Left kidney (tissue), 2 donors: ENCODE measurements around the gene ATP11A. TPM values are rescaled to one million over a fixed set of nuclear protein-coding genes. Genes with fewer than 3 reads are reported as not detected.

Experiments used
- DNase-seq: peaks from one replicate; pipeline ENCODE4 v3.0.0-alpha.2; 2013
- polyA plus RNA-seq: library from polyadenylated mRNA; unstranded; fragments of 120-200 nt; gene quantifications from one replicate; pipeline ENCODE4 v1.2.1, GENCODE V29; 2013; ENCODE audit not compliant: insufficient read length

The ATP11A gene
- polyA plus RNA-seq, 1 donor = 46.8 TPM

DNA sequence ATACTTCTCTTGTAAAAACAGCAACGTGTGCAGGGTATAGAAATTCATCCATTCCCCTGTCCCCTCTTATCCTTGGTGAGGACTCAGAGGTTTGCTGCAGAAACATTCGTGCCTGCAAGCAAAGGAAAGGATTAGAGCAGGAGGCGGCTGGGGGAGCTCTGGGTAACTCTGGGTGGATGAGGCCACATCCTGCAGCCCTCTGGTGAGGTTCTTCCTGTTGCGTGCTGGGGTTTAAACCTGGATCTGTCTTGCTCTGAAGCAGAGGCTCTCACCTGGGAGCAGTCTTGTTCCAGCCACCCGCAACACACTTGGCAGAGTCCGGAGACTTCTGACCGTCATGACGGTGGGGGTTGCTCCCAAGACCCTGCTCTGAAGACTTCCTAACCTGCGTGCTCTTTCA, 69.2 kb downstream of the ATP11A start:
- DNase-seq = no peak

DNA sequence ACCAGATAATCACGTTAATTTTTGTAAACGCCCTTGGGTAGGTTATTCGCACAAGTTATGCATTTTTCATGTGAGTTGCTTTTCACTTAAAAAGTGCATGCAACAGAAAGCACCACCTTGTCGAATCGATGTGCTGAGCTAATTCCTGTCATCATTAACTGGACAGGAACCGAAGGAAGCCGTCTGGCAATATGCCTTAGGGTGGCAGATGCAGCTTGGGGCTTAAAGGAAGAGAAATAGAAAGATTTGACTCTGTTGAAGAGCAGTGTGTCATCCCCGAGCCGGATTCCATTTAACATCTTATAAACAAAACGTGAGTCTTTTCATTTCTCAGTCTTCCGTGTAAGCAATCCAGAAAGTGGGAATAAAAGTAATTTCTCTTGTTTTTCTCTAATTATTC, 70.0 kb downstream of the ATP11A start:
- no peak for DNase-seq

DNA sequence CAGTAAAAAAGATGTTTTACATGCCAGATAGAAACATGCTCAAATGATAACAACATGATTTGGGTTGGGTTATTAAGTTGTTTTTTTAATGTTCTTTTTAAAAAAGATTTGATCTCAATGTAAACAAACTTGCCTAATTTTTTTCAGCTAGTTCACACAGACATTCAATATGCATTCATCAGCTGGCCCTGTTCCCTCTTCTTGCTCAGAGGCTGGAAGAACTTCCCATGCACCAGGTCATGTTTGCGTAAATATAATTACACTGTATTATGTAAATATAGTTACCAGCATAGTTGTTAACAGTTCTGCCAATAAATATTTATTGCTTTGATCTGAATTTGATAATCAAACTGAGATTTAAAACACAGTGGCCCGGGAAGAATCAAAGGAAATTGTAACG, 70.6 kb downstream of the ATP11A start:
- DNase-seq = no peak

DNA sequence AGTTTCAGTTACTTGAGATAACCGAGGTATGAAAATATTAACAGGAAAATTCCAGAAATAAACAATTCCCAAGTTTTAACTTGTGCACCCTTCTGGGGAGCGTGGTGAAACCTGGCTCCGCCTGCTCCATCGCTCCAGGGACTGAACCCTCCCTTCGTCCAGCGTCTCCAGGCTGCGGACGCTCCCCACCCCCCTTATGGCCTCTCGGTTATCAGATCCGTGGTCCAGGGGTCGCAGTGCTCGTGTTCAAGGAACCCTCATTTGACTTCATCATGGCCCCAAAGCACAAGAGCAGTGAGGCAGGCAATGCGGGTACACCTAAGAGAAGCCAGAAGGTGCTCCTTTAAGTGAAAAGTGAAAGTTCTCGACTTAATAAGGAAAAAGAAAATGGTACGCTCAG, 71.1 kb downstream of the ATP11A start:
- no peak for DNase-seq

DNA sequence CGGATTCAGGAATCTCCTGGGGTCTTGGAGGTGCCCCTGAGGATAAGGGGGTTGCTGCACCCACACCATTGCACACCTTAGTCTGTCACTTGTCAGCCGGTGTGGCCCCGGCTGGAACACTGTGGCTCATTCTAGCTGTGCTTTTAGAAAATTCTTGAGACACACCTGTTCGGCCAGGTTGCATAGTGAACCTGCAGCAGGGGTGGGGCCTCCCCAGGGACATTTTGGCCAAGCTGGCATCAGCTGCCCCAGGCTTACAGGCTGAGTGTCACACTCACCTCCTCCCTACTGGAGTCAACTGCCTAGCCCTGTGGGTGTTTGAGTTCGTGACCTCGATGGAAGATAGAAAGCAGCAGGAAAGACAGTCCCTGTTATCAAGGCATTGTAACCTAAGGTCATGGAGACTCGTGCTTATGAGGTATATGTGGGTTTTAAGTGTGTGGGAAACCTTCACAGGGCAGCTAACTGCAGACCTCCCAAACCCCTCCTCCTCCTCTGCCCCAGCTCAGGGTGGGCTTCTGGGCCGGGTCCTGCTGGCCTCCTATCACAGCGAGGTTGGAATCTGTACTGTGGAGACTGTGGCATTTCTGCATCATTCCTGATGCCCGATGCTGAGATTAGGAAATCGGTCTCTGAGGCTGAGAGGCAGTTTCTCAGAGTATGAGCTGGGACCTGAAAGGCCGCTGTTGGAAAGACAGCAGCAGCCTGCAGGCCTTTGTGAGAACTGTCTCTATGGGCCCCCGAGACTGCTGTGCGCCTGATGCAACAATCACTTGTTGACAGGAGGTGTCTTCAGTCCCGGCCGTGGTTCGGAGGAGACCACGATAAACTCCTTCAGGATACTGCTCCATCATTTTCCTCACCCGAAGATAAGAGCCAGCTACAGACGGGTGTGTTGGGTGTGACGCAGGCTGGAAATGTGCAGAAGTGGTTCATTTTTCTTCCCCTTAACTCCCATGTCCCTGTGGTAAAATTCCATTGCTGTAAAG, 72.2 kb downstream of the ATP11A start:
- DNase-seq = no peak

DNA sequence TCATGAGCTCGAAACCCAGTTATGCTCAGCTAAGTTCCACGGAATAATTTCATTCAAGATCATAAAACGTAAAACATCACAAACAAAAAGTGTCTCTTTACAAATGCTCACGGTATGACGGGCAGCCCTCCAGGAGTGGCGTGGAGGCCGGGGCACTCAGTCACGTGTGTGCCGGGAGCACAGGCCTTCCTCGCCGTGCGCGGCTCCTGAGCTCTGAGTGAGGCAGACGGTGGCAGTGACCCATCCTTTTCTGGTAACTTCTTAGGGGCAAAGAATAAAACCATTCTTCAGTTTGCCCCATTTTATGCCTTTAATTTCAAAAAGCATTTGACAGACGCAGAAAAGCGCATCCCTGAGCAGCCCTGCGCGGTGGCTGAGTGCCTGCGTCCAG, 72.8 kb downstream of the ATP11A start:
- no peak for DNase-seq

DNA sequence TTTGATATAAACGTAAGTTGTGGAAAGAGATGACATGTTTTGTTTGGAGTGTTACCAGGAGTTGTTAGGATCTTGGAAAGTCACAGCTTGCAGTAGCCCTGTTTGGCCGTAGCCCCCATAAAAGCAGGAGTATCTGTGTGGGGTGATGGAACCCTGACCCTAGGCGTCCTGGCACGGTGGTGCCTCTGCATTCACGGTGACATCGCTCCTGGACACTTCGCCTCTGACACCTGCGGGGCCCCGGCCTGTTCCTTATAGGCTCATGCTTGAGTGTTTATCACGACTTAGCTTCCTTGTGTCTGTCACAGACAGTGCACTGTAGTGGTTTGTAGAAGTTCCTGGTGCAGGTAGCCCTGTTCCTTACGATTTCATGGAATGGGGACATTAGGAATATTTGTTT, 74.2 kb downstream of the ATP11A start:
- DNase-seq = no peak

DNA sequence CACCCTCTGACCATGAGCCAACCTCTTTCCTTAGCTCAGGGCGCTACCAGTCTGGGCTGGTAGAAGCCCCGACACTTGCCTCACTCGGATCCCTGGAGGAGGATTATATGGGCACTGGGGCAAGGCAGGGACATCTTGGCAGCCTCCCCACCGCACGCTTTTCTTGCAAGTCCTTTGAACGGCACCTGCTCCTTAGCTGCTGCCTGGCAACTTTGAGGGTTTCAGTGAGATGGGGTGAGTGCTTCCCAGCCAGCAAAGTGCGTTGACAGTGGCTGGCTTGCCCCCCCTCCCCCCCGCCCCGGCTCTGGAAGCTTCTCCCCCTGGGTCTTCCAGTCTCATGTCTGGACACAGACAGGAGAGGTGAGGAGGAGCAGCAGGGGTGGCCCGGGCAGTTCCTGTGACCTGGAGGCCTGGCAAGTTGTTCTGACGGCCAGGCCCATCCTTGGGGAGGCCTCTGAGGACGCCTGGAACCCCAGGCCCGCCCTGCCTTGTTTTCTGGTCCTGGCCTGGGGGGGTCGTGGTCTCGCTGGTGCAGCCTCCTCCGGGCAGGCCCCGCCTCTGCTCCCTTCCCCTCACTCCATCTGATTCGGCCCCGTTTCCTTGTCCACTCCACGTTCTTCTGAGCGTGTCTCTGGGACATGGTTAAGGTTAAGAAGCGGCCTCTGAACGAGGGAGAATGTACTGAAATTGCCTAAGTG, 75.2 kb downstream of the ATP11A start:
- no peak for DNase-seq

DNA sequence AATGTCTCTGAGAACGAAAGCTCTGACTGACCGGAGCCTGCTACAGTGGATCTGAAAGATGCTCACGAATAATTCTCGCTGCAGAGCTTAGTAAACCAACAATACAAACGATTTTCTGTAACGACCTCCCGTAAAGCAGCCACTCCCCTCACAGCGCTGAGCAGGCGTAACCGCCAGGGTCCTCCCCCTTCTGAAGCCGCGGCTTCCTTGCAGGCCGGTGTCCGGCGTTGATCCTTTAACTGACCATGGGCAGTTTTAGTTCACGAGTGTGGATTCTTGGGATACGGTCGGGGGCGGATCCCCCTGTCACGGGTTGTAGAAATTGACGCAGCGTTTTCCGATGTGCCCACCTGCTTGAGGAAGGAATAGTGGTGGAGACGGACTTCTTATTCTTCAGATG, 75.9 kb downstream of the ATP11A start:
- no peak for DNase-seq

DNA sequence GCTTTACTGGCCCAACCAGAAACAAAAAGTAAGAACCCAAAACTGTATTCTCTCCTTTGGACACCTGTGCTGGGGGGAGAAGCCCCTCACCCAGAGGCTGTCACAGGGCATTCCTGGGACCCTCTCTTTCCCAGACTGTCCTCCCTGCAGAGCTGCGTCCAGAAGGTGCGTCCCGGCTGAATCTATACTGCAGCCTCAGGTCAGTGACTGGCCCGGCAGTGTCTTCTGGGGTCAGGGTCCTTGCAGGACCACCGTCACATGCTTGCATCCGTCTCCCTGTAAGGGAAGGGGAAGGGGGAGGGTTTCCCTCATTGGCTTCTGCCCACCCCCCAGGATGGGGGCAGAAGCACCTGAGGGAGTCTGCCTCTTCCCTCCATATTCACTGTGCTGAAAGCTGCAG, 76.5 kb downstream of the ATP11A start:
- DNase-seq = no peak

DNA sequence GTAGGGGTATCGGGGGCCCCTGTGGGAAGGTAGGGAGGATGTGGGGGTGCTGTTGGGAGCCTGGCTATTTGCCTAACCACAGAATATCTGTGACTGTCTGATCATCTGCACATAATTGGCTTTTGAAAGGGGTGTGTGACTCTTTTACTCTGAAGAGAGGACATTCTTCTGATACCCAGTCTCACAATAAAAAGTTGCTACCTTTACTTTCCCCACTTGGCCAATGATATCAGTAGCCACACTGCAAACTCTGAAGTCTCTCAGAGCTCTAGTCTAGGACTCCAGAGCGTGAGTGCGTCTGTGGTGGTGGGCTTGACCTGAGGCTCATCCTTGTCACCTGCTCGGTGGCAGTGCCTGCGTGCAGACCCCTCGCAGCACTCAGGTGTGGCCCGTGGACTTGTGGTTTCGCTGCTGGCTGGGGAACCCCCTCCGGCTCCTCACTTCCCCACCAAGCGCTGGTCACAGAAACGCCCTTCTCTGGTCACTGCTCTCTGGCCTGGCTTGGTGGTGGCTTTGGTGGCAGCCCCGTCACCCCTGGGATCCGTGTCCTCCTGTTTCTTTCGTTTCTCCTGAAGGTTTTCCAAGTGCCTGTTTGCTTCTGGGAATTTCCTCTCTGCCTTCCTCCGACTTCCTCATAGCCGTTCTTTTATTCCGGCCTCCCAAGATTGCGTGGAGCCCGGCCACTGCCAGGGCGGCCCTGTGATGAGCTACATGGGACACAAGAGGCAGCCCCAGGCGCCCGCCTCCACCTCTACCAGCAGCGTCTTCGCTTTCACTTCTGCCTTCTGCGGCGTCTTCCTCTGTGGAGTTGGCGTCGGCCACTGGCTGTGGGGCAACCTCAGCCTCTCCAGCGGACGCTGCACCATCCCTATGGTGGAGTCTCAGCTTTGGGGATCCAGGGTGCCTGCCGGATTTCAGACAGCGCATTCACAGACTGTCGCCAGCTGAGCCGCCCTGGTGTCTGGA, 78.0 kb downstream of the ATP11A start:
- no peak for DNase-seq

DNA sequence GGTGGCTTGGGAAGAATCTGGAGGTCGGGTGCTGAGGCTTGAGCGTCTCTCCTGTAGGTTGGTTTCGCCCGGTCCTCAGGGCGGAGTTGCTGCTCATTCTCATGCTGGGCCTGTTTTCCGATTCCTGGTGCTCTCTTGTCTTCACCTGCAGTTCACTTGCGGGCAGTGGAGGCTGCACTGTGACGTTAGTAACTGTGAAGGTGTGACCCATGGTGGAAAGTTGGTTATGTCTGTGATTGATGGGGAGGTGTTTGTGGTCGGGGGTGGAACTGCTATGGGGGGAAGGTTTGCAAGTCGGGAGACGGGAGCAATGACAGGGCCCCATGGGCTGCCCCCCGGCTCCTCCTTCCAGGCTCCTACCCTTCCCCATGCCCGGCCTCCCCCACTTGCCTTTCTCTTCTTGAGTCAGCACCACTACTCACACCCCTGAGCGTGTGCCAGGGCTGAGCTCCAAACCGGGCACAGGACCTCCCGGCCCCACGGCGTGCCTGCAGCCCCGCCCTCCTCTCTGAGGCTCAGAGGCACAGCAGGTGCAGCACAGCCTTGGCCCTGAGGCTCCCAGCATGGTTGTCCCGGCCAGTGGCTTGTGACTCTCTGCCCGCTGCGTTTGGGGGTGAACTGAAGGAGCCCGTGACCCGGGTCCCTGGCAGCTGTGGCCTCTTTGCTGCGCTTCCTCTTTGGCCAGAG, 79.1 kb downstream of the ATP11A start:
- DNase-seq = no peak

DNA sequence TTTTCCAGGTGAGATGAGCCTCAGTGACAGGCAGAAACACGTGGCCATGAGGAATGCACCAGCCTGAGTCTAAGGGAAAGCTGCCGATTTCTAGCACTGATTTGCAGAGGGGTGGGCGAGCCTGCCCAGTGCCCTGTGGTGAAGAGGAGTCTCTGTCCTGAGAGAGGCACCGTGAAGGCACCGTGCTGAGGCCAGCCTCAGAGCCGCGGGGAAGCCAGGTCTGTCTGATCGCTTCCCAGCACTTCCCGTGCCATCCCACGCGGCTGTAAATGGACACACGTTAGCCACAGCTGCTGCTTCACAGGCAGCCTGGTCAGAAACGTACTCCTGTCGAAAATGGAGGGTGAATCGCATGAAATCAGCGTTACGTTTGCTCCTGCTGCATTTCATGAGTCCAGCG, 79.8 kb downstream of the ATP11A start:
- DNase-seq = no peak

DNA sequence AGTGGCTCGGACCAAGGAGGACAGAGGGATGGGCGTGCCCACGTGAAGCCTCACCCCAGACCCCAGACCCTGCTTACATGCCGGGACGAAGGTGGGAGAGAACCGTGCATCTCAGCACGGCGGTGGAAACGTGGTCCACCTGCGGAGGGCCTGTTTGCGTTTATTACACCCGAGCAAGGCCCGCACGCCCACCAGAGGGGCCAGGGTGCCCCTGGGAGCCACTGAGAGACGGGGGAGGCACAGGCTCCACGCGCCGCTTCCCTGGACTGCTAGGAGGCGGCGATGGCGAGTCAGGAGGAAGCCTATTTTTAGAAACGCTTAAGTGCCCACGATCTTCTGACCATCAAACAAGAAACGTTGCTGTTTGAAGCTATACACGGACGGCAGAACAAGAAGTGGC, 80.7 kb downstream of the ATP11A start:
- DNase-seq = peak; percentile 51

DNA sequence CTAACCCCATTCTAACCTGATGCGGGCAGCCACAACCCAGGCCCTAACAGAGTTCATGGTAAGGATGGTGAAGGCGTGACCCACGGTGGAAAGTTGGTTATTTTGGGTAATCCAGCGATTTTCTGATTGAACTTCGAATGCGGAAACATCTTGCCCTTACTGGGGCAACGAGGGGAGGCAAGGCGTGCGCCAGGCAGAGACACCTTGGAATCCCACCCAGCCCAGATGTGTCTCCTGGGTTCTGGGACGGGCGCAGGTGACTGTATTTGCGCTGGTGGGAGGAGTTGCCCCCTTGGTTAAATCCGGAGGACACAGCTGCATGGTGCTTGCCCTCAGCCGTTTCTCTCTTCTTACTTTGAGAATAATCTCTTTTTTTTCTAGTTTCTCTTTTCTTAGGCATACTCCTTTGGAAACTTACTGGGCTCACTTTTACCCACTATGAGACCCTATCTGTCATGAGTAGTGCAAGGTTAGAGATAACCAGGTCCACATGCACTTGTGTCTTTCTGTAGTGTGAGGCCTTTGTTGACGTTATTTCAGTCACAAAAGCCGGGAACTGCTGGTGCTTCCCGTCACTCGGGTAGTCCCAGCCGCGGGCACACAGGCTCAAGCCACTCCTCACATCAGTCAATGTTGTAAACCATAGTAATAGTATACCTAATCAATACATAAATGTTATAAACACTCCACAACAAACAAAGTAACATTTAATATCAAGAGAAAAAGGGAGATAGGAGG, 81.5 kb downstream of the ATP11A start:
- no peak for DNase-seq

DNA sequence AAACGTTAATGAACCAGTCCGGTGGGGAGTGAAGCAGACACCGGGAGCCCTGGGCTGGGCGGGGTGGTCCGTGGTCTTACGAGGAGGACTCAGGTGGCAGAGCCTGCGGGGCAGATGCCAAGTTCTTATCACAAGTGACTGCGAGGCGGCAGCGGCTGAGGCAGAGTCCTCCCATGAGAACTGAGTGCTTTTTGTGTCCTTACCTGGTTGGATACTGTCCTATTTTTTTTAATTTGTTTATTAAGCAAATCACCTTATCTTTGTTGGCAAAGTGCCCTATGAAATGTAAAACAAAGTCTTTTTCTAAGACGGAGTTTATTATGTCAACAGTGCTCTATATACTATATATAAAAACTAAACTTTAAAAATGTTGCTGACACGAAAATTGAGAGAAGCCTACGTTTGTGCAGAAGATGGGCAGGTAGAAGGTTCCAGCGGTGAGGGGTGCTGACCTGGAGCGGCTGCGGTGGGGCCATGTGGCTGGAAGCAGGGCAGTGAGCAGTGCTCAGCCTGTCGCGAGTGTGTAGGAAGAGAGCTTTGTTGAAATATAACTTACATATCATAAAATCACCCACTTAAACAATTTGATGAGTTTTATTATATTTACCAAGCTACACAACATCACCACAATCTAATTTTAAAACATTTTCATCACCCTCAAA, 82.2 kb downstream of the ATP11A start:
- no peak for DNase-seq

DNA sequence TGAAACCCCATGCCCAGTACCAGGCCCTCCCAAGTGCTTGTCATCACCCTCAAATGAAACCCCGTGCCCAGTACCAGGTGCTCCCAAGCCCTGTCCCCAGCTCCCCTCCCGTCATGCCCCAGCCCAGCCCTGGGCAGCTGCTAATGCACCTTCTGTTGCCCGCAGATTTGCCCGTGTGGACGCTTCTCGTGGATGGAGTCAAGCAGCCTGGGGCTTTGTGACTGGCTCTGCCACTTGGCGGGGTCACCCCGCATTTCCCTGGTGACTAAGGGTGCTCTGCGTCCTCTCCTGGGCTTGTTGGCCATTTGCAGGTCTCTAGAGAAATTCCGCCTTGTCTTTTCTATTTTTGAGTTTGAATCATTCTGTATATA, 82.7 kb downstream of the ATP11A start:
- no peak for DNase-seq

DNA sequence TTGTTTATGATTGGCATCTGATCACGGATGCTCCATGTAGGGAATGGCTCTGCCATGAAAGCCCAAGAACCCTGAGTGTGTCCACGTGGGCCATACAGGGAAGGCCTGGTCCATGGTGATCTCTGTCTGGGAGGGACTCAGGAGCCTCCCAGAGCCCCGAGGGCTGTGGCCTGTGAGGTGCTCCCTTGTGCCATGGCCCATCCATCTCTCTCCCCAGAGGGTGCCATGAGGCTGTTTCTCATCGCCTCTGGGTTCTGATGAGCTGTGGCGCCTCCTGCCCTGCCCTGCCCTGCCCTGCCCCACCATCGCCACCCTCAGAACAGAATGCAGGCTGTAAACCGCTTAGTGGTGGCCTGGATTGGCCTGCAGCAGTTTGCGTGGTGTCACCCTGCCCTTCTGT, 83.1 kb downstream of the ATP11A start:
- no peak for DNase-seq

DNA sequence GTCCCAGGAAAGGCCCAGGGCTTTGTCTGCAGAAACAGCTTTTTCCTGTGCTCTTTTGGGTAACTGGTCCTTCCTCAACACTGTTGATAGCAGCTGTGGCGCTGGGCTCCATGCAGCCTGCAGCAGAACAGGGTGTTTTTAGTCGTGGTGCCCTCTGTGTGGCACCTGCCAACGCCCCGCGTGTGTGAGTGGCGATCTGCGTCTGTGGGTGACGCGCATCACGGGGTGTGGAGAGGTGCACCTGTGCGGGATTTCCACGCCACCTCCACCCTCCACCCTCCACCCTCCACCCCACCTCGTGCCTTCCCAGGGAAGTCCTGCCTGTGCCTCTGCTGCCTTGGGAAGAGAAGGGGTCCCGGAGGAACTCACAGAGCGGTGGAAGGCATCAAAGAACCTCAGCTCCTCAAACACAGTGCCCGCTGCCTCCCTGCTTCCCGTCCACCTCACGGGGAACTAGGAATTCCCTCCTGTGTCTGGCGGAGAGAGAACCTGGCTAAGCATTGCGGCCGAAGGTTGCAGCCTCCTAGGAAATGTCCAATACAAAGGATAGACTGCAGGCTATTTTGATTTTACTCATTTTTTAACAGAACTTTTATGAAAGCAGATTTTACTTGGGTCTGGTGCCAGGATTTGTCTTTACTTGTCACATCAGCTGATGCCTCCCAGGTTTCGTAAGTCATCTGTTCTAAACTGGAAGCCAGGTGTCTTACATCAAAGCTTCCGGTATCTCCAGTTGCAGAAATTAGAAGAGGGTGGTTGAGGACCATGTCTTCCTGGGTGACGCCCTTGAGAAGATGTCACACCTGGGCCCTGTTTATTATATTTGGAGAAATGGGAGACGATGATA, 84.0 kb downstream of the ATP11A start:
- DNase-seq = no peak

DNA sequence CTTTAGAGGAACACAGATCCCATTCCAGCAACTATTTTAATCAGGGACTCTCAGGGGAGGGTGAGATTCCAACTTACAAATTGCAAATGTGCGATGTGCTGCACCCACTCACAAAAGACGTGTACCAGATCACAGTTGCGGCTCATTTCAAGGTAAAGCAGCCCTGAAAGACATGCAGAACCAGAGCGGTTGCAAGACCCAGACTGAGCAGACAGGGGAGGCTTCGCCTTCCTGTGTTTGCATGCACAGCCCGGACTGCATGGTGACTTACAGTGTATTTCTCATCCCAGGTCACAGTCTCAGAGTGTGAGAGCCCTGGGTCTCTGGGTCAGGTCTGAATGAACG, 84.6 kb downstream of the ATP11A start:
- DNase-seq = no peak
